Fibroblast of skin of left biceps (primary cell): ENCODE results near the gene NGF.
A peak's percentile ranks its signal among the peaks of the same experiment; 100 is the strongest.

Experiments used
- DNase-seq, 2 experiments: peaks; one replicate each; pipeline ENCODE4 v3.0.0-alpha.2; 2013; ENCODE audit warnings: low read depth in 2 of 2

Gene NGF

DNA sequence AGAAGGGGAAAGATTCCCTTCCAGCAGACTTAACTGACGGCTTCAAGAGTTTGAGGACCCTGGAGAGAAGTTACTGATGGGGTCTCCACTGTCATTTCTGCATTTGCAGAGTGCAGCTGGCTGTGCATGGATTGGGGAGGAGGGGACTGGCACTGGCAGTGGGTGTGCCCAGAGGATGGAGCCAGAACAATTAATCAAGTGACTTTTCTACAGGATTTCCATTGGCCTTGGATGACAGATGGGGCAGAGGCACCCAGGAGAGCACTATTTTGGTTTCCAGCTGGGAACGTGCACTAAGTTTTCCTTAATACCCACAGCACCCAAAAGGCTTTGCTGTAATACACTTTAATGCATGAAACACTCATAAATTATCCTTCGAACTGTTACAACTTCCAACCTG, 1.3 kb downstream of the NGF start:
- DNase-seq: no peak

DNA sequence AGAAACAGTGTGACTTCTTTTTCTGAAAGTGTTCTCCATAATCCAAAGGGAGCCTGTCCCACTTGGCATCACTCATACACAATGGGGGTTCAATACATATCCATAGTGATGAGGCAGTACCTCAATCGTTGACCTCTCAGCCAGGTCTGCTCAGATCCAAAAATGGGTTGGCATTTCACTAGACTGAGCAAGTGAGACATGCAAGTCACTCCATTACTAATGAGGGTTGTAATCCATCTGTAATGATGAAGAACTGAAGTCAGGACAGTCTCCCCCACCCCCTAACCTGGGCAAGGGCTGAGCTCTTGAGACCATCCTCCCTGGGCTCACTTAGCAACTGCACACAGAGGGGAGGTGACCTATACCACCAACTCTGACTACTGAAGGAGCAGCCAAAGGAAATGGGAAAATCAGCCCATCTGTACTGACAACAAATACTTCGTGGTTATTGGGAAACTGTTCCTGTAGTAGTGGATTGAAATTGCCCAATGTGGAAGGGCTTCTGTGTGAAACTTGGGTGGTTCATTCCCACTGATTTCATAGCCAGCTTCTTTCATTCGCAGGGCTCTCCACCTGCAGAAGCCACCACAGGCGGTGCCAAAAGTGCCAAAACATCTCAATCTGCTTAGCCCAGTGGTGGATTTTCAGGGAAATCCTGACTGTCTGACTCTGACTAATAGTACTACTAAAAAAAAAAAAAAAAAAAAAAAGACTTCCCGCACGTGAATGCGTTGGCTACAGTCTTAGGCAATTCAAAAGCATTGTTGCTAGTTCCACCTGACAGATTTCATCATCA, 5.0 kb downstream of the NGF start:
- peak; percentile 78 to 79 for DNase-seq

DNA sequence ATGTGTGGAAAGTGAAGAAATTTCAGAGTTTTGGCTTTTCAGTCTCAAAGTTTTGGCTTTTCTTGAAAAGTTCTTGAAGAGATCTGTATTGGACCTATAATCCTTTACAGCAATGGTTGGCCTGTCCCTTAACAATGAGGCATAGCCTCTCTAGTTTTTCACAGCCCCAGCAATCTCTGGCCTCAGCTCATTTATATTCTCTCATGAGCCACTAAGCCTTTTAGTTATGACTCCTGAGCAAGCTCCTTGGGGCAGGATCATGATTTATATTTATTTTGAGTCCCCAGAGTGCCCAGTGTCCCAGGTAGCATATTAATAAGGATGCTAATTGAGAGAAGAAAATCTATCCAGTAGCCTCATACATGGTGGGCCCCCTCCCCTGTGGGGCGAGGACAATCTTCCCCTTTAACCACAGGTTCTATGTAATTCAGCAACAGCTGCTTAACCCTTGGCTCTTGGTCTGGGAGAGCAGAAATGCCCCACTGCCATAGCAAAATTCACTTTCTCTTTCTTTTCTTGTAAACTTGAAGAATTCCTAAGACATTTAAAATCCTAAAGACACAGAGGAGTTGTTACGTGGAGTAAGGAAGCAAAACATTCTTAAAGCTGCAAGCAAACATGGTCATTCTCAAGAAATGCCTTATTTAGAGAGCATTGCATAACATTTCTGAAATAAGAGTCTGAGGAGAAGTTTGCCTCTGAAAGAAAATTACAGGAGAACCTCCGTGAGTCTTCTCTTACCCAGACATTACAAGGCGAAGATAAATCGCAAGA, 6.3 kb downstream of the NGF start:
- DNase-seq: peak in 1 of 2 experiments; percentile 36

- peak; percentile 87 to 88 for DNase-seq
Observed at GRCh38 chr1:115330480-115331013, 7.5 kb downstream of the NGF start.

GRCh38 chr1:115329965-115330364, 8.1 kb downstream of the NGF start:
- DNase-seq: peak; percentile 60 to 63

- no peak for DNase-seq
Observed at GRCh38 chr1:115327270-115327669, 10.8 kb downstream of the NGF start.

GRCh38 chr1:115326419-115326818, 11.6 kb downstream of the NGF start:
- DNase-seq: no peak

- DNase-seq: no peak
Observed at GRCh38 chr1:115325874-115326273, 12.2 kb downstream of the NGF start.

- DNase-seq: no peak
Observed at GRCh38 chr1:115324649-115325420, 13.2 kb downstream of the NGF start.

DNA sequence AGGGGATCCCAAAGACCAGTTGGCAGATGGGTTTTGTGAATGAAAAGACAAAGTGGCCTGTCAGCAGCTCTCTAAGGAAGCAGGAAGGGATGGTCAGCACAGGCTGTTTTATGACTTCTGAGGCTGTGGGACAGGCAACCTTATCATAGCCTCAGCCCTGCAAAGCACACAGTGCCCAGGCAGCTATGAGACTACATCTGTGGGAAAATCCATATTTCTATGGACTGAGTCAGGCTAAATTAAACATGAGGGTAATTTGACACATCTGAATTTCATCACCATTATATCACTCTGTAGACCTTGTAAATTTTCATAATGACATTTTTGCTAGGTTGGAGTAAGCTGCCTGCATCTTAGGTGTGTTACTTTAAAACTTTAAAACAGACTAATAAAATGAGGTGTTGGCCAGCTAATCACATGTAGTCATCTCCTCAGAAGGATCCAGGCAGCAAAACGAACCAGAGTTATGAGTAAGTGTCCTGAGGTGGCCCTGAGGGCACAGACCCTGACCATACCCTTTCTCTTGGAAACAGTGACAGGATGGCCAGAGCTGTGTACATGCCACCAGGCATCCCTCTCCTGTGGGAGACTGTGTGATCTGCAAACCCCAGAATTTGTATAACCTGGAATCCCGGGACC, 14.6 kb downstream of the NGF start:
- no peak for DNase-seq

- DNase-seq: no peak
Observed at GRCh38 chr1:115322631-115323030, 15.4 kb downstream of the NGF start.

- DNase-seq: no peak
Observed at GRCh38 chr1:115320377-115320776, 17.7 kb downstream of the NGF start.

GRCh38 chr1:115319706-115320105, 18.3 kb downstream of the NGF start:
- no peak for DNase-seq

- DNase-seq: no peak
Observed at GRCh38 chr1:115317101-115318012, 20.7 kb downstream of the NGF start.

GRCh38 chr1:115314765-115315164, 23.3 kb downstream of the NGF start:
- peak in 1 of 2 experiments; percentile 44 for DNase-seq

- DNase-seq: no peak
Observed at GRCh38 chr1:115314092-115314491, 24.0 kb downstream of the NGF start.

- DNase-seq: no peak
Observed at GRCh38 chr1:115313182-115313581, 24.9 kb downstream of the NGF start.

GRCh38 chr1:115312742-115313141, 25.3 kb downstream of the NGF start:
- DNase-seq: no peak

GRCh38 chr1:115311474-115311989, 26.5 kb downstream of the NGF start:
- DNase-seq: no peak
